Hepatic stellate cell (primary cell): ENCODE measurements around the gene ANKRD13D.

Experiments
- DNase-seq: peaks from one replicate; pipeline ENCODE4 v3.0.0; 2011; ENCODE audit warnings: low spot score

The ANKRD13D gene

DNA sequence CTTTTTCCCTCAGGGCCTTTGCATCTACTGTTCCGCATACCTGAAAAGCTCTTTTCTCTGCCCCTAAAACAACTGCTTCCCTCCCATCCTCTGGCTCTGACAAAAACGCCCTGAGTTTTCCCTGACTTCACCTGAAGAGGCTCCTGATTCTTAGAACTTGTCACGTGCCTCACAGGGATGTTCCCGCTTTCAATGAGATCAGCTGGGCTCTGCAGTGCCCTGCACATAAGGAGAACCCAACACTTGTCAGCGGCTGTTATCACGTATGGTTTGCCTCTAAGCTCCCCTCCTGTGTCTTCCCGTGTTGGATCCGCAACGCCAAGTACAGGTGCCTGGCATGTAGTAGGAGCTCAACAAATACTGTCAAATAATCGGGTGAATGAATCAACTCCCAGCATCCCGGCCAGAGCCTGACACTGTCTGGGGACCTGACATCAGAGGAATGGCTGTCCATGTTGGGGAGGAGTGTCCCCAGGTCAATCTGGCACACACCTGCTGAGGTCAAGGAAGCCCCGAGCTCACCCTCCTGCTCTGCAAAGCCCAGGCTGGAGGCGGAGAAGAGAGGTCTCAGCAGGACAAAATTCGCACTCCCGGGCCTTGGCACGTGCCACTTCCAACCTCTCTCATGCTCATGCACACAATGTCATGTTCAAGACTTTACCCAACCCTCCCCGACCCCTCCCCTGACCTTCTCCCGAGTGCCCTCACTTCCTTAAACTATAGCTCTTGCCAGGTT is 27.0 kb upstream of the ANKRD13D start:
- DNase-seq: no peak

DNA sequence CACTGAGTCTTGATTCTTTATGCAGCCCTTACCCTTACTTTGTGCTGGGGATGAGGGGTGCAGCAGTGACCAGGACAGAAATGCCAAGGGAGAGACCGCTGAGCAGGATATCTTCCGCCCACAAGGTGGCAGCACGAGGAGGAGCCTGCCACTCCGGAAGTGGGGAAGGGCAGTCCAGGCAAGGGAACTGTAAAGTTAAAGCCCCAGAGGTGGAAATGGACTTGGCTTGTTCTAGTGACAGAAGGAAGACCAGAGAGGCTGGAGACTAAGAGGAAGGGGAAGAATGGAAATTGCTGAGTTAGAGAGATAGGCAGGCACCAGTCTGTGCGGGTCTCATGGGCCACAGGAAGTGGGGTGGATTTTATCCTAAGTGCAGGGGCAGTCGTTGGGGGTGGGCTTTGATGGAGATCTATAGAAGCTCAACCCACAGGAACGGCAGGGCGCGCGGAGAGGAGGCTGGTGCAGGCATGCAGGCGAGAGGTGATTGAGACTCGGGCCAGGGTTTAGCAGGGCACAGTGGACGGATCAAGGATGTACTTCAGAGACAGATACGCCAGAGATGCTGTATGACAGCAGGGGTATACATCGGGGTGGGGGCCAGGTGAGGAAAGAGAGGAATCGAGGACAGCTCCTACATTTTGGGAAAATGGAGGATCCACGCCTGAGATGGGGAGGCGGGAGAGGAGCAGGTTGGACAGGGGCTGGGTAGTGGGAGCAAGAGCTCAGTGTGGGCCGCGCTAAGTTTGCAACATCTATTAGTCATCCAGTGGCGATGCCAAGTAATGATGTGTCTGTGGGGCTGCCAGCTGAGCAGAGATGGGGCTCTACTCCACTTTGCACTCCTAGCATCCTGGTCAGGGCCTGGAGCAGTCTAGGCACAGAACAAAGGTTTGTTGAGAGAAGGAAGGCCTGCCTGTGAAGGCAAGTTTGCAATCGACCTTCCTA is 26.1 kb upstream of the ANKRD13D start:
- DNase-seq: peak; percentile 94

DNA sequence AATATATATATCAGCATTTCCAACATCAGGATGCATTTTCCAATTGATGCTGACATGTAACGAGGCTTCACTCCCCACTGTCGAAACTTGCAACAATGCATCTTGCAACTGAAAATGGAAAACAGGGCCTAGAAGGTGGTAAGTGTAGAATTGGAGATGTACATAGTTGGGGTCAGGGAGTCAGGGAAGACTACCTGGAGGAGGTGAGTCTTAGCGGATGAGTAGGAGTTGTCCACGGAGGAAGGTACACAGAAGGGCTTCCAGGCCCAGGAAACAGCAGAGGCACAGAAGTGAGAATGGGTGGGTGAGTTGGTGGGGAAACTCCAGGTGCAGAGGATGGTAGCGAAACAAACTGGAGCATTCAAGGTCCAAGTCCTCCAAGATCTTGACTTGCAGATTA is 24.8 kb upstream of the ANKRD13D start:
- DNase-seq: no peak

DNA sequence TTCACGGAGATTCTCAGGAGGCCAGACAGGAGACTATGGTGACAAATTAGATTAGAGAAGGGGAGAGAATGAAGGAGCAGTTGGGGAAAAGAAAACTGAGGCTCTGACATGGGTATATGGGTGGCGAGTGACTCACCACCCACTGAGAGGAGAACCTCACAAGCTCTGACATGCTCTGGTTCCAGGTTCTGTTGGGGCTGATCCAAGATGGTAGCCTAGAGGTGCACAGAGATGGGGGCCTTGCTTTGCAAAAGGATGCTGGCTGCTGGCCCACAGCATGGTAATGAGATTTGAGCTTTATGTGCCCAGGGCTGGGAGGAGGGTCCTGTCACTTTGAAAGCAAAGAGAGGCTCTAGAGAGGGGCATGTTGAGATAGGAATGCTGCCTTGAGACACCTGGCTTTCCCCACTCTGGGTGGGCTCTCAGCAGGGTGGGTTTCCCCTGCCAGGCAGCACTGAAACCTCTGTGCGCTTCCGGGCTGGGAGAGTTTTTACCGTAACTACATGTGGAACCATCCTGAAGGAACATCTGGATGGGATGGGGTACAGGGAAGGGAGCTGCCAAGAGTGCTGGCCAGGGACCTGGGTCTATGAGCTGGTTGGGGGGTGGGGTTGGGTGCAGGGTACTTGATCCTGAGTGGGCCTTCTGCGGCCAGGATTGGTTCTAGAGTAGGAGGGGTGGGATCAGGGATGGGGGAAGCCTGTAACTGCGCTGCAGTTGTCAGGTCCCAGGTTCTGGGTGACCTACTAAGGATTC is 24.0 kb upstream of the ANKRD13D start:
- DNase-seq: no peak

DNA sequence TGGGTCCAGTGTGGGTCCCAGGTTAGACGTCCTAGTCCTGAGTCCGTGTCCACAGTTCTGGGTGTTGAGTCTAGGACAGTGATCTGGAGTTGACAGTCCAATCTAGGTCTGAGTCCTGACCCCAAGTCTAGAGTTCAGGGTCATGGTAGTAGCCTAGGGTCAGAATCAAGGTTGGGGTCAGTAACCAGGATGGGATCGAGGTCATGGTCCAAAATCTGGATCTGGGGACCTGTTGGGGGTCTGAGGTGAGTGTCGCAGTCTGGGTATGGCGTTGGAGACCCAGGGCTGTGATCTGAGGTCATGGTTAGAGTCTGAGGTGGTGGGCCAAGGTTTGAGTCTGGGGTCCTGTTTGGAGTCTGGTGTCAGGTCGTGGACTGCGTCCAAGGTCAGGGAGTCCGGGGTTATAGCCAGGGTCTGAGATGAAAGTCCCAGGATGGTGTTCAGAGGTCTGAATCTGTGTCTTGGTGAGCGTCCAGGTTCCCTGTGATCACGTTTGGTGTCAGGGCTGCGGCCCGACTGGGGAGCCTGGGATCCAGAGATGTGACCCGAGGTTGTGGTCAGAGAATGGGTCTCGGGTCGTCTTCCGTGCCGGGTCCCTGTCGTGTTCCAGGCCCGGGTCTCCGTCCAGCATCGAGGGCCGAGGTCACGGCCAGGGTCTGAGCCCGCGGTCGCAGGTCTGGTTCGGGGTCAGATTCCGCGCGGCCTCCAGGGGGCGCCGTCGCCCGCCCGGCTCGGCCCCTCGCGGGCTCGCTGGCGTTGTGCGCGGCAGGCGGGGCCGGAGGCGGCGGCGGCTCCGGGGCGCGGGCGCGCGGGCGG is 23.3 kb upstream of the ANKRD13D start:
- peak; percentile 87 for DNase-seq

DNA sequence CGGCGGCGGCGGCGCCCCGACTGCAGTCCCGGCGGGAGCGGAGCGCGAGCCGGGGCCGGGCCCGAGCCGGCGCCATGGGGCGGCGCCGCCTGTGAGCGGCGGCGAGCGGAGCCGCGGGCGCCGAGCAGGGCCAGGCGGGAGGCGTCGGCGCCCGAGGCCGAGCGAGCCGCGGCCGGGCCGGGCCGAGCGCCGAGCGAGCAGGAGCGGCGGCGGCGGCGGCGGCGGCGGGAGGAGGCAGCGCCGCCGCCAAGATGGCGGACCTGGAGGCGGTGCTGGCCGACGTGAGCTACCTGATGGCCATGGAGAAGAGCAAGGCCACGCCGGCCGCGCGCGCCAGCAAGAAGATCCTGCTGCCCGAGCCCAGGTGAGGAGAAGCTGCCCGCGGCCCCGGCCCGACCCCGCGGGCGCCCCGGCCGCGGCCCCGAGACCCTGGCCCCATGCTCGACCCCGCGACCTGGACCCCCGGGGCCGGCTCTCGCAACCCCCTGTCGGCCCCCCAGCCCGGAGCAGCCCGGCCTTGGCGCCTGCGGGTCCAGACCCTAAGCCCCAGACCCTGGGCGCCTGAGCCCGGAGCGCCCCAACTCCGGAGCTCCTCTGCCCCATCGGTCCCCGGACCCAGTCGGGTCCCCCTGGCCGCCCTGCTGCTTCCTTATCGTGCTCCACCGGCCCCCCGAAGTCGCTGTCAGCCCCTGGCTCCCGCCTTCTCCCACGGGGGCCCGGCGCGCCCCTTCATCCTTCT is 22.5 kb upstream of the ANKRD13D start, which contains the start of gene GRK2:
TSS of gene GRK2 (plus strand) at position 25 of the 739 bp plus-strand sequence. CDS start at position 252, 227 bp downstream.
- peak; percentile 71 for DNase-seq

DNA sequence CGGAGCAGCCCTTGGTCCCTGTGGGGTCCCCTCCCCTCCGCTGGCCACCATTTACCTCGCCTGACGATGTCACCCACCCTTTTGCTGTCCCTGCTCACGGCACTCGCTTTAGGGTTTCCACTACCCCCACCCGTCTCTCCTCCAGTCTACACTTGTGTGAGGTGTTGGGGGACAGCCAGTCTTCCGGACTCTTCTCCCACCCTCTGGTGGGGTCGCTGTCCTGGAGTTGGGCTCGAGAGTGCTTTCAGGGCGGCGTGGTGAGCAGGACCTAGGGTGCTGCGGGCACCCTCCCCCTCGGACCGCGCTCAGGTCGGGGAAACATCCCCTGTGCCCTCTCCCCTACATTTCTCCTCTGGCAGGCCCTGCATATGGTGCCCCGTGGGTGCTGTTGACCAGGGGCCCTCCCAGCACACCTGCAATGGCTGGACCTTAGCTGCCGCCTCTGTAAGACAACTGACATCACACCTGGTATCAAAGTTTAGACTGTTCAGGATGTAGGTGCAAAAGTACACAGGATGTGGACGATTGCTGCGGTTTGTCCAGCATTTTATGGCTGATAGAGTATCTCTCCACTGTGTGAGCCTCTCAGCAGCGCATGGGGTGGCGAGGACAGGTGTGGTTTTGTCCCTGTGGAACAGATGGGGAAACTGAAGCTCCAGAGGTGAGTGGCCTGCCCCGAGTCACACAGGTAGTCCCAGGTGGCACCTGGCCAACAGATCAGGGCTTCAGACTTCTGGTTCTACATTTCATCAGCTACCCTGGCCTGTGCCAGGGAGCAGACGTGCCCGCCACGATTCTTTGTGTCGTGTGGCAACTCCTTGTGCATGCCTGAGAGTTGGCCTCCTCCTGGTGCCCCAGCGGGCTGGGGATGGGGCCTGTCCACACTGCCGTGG is 21.7 kb upstream of the ANKRD13D start:
- no peak for DNase-seq

DNA sequence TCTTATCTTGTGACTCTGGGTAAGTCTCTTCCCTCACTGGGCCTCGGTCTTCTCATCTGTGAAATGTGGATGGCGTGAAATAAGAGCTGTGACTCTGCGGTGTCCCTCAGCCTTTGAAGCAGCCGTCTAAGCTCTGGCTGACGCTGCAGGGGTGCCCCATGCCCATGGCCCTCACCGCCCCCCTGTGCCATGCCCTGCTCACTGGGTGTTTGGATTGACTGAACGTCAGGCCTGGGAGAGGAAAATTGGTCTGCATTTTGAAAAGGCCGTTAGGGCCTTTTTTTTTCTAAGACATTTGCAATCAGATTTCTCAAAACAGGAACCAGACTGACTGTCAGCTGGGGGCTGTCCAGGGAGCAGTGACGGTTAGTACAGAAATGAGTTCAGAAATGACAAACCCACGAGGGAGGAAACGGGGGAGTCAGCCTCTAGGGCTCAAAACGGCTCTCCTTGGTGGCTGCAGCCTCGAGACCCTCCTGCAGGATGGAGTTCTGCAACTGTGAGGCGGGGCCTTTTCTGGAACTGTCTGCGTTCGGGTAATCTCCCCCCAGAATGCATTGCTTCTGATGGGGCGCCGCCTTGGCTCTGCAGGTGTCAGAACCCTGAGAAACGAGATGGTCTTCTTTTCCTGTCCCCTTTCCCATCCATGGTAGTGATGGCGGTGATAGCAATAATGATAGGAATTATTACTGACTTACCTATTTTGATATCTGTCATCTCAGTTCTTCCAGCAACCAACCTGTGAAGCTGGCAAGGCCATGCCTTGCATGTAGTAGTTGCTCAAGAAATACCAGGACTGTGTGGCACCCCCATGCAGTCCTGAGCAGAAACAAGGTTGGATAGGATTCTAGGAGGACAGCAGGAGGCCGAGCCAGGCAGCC is 20.8 kb upstream of the ANKRD13D start:
- DNase-seq: no peak

DNA sequence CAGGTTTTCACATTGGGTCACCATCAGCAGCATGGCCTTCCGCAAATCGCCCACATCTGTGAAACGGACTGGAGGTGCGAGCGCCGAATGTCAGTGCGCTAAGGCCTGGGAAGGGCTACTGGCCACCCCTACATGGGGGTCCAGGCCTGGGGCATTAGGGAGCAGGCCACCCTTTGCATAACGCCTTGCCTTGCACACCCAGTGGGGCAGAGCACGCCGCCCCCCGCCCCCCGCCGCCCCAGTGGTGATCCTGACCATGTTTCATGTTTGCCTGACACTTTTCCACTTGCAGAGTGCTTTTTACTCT is 20.2 kb upstream of the ANKRD13D start:
- no peak for DNase-seq

DNA sequence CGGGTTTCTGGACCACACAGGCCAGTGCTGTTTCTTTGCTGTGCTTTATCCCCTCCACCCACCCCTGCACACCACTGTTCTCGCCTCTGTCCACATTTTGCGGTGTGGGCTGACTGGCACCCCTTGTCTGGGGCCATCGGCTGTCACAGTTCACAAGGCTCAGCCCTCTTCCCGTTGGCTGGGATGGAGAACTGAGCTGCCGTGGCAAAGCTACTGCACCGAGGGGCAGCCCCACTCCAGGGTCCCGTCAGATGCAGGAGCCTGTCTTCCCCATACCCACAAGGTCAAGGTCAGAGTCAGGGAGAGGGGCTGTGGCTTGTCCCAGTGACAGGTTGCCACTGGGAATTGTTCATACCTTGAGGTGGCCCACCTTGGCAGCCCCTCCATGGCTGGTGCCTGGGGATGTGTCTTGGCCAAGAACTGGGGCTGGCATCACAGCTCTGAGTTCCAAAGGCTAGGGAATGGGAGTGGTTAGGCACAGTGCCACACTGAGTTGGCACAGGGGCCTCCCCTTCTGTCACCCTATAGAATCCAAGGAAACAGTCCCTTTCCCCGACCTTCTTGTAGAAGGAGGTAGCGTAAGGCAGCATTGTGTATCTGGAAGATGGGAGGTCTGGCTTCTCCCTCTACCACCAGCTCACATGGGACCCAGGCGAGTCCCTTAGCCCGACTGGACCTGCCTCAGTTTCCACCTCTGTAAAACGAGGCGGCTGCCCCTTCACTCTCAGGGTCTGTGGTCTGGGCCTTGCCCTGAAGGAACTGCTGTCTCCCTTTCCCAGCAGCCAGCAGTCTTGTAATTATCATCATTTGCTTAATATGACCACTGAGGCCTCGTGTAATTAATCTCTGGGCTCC is 19.5 kb upstream of the ANKRD13D start:
- no peak for DNase-seq

DNA sequence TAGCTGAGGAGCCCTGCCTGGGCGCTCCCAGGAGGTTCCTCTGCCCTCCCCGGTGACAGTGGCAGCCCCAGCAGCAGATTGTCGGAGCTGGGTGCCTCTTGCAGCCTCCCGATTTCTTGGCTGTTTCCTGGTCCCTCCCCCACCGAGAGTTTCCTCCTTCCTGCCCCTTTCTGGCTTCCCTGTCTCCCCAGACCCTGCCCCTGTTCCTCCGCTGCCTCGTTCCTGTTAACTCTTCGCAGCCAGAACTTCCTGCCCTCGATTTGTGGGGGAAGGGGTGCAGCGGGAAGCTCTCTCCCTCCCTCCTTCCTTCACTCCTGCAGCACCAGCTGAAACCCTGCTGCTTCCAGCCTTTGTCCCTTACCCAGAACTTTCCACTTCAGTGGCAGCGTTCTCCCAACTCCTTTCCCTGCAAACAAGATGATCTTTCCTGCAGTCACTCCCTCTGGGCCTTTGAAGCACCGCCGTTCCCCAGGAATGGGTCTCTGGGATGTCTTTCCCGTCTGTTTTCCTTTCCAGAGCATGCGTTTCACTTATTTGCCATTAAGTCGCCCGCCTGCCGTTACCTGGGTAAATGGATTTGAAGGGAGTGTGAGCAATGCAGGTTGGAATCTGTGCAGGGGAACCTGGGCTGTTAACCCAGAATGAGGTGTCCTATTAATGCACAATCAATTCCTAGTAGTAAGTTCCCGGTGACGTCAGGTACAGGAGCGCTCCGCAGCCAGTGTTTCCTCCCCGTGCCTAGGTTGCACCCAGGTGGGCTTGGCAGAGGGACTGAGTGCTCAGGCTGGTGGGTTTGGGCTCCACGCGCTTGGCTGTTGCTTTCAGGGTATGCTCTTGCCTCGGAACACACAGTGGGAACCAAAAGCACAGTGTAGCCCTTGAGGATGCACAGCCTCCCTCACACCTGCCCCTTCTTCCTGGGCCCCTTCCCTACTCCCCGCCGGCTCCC is 18.6 kb upstream of the ANKRD13D start:
- DNase-seq: no peak

DNA sequence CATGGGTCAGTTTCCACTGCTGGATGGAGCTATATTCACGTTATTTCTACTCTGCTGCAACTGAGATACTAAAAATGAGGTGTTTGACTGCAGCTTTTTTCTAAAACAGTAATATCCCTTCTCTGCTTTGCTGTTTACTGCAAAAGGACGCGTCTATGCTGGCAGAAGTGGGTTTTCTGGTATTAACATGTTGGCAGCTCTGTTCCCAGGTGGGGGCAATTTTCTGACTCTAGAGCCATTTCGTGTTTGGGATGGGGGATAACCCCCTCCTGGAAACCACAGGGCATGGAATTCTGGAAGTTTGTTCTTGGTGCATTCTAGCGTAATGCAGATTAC is 17.9 kb upstream of the ANKRD13D start:
- no peak for DNase-seq

DNA sequence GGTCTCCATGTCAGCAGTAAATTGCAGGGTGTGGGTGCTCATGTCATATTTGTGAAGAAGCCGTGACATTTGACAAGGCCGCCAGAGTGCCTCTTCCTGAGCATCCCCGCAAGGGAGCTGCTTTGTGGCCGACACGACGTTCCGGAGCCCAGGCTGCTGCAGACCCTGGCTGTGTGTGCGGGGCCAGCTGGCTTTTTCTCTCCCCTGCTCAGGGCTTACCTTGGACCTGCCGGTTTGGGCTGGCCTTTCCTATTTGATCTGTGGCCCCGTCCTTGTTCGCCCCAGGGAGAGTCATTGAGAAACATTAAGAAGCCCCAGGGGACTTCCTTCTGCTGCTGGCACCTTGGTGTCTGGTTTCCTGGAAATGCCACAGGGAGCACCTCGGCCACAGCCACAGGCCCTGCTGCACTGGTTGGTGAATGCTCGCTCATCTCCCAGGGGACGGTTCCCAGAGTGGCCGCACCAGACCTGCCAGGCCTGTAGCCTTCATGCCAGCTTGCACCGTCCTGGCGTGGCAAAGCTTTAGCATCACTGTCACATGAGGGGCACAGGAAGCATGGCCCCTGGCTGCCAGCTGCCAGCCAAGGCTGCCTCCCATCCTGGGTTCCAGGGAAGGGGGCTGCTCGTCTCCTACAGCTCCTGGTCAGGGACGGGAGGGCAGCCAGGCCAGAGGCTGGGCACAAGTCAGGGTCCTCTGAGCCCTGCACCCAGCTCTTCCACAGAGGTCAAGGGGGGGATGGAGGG is 17.4 kb upstream of the ANKRD13D start:
- no peak for DNase-seq

DNA sequence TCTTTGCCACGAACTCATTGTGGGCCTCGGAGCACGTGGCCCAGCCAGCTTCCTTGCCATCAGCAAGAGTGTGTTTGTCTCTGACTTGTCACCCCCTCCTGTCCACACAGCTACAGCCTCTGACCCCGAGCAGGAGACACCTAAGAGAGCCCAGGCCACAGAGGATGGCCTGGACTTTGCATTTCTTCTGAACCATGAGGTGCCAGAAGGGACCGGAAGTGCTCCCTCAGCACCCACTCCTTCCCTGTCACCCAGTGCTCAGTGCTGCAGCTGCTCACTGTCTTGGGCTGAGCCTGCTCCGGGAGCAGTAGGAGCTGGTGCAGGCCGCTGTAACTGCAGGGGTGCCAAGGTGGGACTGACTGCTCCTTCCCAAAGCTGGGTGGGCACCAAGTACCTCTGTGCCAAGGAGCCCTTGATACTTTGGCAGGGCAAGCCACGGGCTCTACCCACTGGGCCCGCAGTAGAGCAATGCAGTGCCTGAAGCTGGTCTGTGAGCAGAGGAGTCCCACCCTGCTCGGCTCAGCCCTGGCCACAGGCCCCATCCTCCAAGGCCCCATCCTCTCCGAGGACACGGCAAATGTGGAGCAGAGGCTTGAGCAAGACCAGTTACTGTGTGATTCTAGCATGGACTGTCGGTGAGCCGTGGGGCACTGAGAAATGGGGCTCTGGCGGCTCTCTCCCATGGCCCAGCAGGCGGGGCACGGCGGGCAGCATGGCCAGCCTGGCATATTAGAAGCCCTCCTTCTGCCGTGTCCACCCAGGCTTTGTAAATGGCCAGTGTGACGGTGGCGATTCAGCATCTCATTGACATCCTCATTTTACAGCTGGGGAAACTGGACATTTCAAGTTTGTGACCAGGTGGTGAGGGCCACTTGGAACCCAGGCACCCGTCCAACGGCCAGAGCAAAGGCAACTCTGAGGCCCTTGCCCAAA is 16.5 kb upstream of the ANKRD13D start:
- peak; percentile 68 for DNase-seq
